HUDEP-2 (cell line): ENCODE measurements around the gene MPDZ.

Experiments used
- DNase-seq, 76 experiments: peaks; one replicate each; lab custom pipeline; 2025; ENCODE audit not compliant: unreplicated experiment in 76 of 76; lab: John Stamatoyannopoulos, UW

MPDZ gene

GRCh38 chr9:13140843-13141592 is 138.5 kb downstream of the MPDZ start:
- DNase-seq = no peak

DNA sequence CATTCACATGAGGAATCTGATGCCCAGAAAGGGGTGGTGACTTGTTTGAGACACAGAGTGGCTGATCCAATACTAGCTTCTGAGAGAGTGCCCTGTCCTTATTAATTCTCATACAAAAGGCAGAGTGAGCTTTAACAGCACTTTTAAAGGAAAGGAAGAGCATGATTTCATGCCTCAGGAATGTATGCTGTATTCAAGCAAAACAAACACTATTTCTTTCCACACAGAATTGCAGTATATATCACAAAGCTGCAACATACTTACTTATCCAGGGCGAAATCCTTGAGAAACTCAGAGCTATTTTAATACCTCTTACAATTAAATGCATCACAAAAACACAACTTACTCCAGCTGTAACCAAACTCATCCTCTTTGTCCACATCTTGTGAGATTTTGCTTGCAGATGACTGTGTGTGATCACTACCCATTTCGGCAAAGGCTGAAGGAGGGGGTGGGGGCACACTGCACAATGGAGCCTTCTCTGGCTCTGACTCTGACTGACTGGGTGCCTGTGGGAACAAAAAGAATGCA is 139.8 kb downstream of the MPDZ start:
- no peak for DNase-seq

DNA sequence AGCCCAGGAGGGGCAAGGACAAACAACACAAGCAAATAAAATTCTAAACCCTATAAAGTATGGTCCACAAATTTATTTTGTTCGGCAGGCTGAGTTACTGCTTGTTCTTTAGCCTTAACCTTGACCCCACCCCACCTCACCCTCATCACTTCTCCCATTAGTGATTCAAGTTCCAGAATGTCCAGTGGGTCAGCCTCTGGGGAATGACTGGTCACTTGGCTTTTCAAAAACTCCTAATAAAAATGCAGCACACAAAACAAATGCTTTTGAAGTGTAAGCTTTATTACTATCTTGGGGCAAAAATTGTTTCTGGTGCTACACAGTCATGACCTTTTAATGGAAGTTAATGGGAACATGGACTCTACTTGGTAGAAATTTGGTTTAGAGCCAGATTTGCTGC is 142.1 kb downstream of the MPDZ start:
- no peak for DNase-seq

DNA sequence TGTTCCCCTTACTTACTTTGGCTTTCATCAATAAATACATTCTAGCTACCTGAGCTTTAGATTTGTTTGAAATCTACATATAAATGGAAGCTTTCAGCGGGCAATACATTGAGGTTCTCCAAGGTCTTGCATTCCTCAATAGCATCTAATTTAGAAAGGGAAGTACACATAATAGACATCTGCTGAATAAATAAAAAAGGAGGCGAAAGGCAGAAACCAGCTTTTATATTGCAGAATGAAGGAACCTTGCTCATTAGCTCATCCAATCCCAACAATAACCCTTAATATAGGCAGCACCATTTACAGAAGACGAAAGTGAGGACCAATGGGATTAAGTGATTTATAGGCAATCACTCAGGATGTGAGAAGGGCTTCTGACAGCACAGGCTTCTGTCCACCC is 147.5 kb downstream of the MPDZ start:
- no peak for DNase-seq

GRCh38 chr9:13131416-13131815 is 148.1 kb downstream of the MPDZ start:
- DNase-seq = no peak

GRCh38 chr9:13128266-13128860 is 151.1 kb downstream of the MPDZ start:
- no peak for DNase-seq

- DNase-seq = no peak
These were observed 152.4 kb downstream of the MPDZ start for GRCh38 chr9:13127131-13127530.

DNA sequence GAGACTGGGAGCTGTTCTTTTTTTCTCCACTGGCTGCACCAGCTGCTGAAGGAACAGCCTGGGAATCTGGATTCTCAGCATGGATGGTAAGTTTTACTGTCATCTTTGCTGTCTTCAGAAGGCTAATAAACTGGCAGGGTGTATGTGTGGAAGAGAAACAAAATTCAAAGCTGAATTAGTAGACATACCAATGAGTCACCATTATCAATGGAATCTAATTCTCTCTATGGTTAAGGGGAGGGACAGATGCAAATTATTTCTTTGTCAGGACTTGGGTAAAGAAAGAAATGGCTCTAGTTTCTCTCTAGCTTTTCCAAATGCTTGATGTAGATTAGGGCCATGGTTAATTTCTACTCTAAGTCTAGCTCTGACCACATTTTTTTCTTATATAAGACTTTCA is 154.2 kb downstream of the MPDZ start:
- no peak for DNase-seq

GRCh38 chr9:13122756-13123369 is 156.6 kb downstream of the MPDZ start:
- no peak for DNase-seq

DNA sequence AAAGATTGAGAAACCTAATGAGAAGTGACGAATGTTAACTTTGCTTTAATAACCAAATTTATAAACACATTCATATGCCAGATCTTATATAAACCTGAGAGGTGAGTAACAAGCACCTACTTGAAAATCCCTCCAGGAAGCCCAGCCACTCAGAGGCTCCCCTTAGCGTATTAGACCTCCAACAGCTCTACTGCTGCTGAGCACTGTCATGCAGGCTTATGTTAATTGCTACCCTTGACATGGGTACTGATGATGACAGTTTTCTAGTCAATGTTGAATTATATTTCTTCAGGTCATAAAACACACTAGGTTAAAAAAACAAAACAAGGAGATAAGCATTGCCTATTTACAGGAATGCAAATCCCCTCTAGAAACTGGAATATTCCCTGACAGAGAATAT is 161.2 kb downstream of the MPDZ start:
- no peak for DNase-seq

GRCh38 chr9:13116292-13116691 is 163.2 kb downstream of the MPDZ start:
- DNase-seq = no peak

- DNase-seq = no peak
These were observed 165.7 kb downstream of the MPDZ start for GRCh38 chr9:13113751-13114150.

DNA sequence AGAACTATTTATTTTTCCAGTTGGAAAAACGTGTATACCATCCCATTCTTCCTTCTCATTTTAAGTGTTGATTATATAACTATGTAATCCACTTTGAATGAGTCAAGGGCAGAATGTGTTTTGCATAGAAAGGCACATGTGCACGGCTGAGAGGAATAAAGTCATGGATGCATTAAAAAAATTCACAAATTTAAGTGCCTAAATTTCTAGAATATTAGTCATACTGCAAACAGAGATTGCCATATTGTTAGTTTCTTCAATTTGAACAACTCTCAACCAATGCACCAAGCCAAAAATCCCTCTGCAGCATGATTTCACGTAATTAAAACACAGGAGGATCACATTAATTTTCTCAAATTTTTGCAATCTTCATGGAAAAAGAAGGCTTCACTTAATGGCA is 166.3 kb downstream of the MPDZ start:
- no peak for DNase-seq

GRCh38 chr9:13111778-13112177 is 167.7 kb downstream of the MPDZ start:
- DNase-seq = no peak

DNA sequence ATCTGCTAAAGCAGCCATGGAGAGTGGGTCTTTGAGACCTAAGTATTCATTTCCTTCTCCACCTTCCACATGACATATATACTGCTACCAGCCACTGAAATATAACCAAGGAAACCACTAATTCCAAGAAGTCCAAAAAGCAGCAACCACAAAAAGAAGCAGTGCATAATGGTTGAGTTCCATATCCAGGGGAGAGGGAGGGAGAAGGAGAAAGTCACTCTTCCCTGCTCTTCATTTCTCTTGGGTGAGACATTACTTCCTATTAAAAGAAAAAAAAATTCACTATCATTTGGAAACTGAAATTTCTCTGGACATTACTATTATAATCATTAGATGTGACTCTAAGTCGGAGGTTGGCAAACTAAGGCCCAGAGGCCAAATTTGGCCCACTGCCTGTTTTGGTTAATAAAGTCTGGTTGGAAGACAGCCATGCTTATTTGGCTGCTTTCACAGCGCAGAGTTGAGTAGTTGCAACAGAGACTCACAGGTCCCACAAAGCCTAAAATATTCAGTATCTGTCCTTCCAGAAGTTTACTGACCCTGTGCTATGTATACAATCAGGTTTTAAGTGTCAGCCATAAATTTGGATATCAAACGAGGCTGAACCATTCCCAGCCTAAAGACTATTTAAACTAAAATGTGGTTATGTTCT is 168.6 kb downstream of the MPDZ start:
- no peak for DNase-seq

DNA sequence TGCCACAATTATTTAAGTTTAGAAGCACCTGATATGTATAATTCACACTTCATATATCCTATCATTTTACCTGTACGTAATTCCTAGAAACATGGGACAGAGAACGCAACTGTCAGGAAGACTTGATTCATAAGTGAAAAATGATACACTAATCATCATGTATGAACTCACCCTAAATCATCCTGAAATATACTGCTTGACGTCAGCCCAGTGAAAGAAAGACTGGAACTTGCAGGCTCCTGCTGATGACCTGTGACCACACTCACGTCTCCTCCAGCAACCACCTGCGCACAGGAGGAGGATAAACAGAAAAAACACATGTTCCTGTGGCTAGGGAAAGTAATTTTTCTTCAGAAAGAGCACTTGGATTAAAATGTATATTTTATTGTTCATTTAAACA is 169.7 kb downstream of the MPDZ start:
- DNase-seq = no peak

DNA sequence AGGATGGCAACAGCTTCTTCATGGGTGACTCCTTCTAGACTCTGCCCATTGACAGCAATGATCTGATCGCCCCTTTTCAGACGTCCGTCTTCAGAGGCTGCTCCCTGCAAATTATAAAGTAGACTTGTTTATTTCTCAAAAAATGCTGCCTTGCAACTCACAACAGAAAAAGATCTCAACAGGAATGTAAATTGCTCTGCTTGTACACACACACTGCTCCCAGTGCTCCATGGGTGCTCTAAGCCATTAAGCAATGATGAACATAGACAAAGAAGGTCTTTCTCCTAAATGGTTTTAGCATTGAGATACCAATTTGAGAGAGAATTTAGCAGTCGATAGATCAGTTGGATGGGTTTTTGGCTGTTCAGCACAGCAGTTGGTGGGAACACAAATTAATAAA is 172.5 kb downstream of the MPDZ start:
- no peak for DNase-seq

DNA sequence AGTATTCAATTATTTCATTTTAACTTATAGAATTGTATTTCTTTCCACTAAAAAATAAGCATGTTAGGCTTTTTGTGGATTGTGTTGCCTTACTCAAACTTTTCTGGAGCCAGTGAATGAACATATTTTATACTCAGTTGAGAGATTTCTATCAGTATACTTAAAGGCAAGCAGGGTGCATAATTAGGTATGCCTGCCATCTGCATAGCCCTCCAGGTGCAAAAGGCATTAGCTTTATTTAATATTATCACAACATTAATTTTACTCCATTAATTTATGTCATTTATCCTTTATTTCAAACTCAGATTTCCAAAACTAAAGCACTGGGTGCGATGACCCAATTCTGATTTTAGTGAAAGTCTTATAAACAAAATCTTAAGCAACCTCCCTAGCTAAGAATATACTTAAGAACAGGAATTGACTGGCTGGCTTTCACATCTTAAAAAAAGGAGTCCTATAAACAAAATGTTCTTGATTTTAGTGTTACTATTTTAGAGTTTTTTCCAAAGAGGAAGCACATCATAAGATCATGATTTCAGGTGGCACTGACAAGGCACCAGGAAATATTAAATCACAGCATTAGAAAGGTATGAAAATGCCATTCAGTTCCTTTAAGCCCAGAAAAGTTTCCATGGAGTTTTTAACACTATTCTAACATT is 178.4 kb downstream of the MPDZ start:
- no peak for DNase-seq

DNA sequence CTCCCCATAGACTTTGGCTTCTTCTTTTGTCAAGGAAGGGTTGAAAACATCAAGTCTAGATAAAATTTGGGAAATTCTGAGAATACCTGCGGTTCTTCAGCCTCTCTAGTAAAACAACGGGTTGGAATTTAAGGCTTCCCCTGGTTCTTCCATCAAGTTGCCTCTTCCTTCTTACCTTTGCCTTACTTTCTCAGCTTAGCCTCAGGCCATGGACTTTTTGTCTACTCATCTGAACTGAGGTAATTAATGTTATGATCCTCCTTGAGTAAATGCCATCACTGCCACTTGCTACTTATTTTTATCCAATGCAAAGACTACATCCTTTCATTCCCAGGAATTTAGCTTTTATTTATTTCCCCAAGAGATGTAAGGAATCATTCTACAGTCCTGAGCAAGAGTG is 184.4 kb downstream of the MPDZ start:
- DNase-seq = no peak

GRCh38 chr9:13090628-13091027 is 188.9 kb downstream of the MPDZ start:
- no peak for DNase-seq

- DNase-seq = no peak
These were observed 189.8 kb downstream of the MPDZ start for GRCh38 chr9:13089666-13090065.
